Lower leg skin (tissue), 4 donors: ENCODE results near the gene FTO. TPM values are rescaled to one million over a fixed set of nuclear protein-coding genes. Genes with fewer than 3 reads are reported as not detected.

Experiments
- DNase-seq, 2 donors: peaks; one replicate each; pipeline ENCODE4 v3.0.0-alpha.2; 2019; ENCODE audit warnings: low spot score in 2 of 2
- H3K4me3 ChIP-seq: fragments of 200-600 bp; sonication (generic); 2 replicates; pipeline ENCODE4 v1.5.1; 2017; ENCODE audit warnings: mild to moderate bottlenecking, low read depth; ENCODE audit not compliant: poor library complexity, severe bottlenecking
- CTCF ChIP-seq, 3 donors: fragments of 450-650 bp; IDR thresholded peaks; one replicate each; pipeline ENCODE4 v1.5.1; 2016; ENCODE audit warnings: antibody characterized with exemption in 3 of 3, mild to moderate bottlenecking in 3 of 3, moderate library complexity in 2 of 3
- POLR2A ChIP-seq, 2 donors: fragments of 450-650 bp; IDR thresholded peaks; one replicate each; pipeline ENCODE4 v1.6.1; 2016 to 2017; ENCODE audit warnings: antibody characterized with exemption in 2 of 2, mild to moderate bottlenecking in 1 of 2, moderate library complexity in 1 of 2
- WGBS, 2 donors: methylation state at CpG; one replicate each; pipeline ENCODE4 v1.1.5; 2018; 5-methylcytosine and 5-hydroxymethylcytosine counted together
- intact Hi-C: fragments of 100-400 bp; cut with DNase I; formaldehyde crosslinking; loops from one replicate; pipeline ENCODE4 v1.15.0; 2023; ENCODE audit warnings: low total_unique reads
- total RNA-seq, 4 donors: library from RNA; depleted of rRNA; stranded (reverse); fragments of >200 nt; gene quantifications; one replicate each; pipeline ENCODE4 v1.1.0, GENCODE V29; 2016

The FTO gene
- total RNA-seq, 4 donors from 2014 or later: 61.2 to 88.2 (median 64.1) TPM

- no peak overlapping the region for H3K4me3 ChIP-seq
- no peak for DNase-seq
- WGBS, 2 donors: 80 to 87% methylated on average over 10 of the region's 10 CpGs
- no peak for TF ChIP-seq POLR2A (IDR thresholded peaks at IDR 0.05)
- no peak for TF ChIP-seq CTCF (IDR thresholded peaks at IDR 0.05)
- intact Hi-C loops: no loop called here
Measured at GRCh38 chr16:53958341-53958880, 254.5 kb downstream of the FTO start.

- no peak for DNase-seq
- no peak for TF ChIP-seq POLR2A (IDR thresholded peaks at IDR 0.05)
- no peak for TF ChIP-seq CTCF (IDR thresholded peaks at IDR 0.05)
- no peak overlapping the region for H3K4me3 ChIP-seq
- intact Hi-C loops: no loop called here
- 92 to 93% methylated on average over 7 of the region's 7 CpGs for WGBS, 2 donors
Measured at GRCh38 chr16:53960050-53960812, 256.3 kb downstream of the FTO start.

GRCh38 chr16:53960954-53961616 lies 257.1 kb downstream of the FTO start:
- no peak for DNase-seq

GRCh38 chr16:53962041-53962440 lies 258.1 kb downstream of the FTO start:
- H3K4me3 ChIP-seq: no peak overlapping the region
- intact Hi-C loops: no loop called here
- 77 to 80% methylated on average over 2 of the region's 2 CpGs for WGBS, 2 donors
- TF ChIP-seq POLR2A (IDR thresholded peaks at IDR 0.05) (no peak), CTCF (IDR thresholded peaks at IDR 0.05) (no peak)
- no peak for DNase-seq

More at GRCh38 chr16:53960954-53961616, 257.1 kb downstream of the FTO start:
- 57 to 62% methylated on average over 6 of the region's 6 CpGs for WGBS, 2 donors
- intact Hi-C loops: no loop called here
- no peak for TF ChIP-seq CTCF (IDR thresholded peaks at IDR 0.05)
- TF ChIP-seq POLR2A (IDR thresholded peaks at IDR 0.05): no peak
- no peak overlapping the region for H3K4me3 ChIP-seq

- intact Hi-C loops: no loop called here
- DNase-seq: no peak
- no peak for TF ChIP-seq POLR2A (IDR thresholded peaks at IDR 0.05)
- TF ChIP-seq CTCF (IDR thresholded peaks at IDR 0.05): no peak
- H3K4me3 ChIP-seq: no peak overlapping the region
Measured at GRCh38 chr16:53964145-53964790, 260.3 kb downstream of the FTO start.
